ENCODE results near the gene A1BG. TPM values are rescaled to one million over a fixed set of nuclear protein-coding genes. Genes with fewer than 3 reads are reported as not detected.

A1BG gene
- total and polyA plus RNA-seq, 2 of the 8 experiments (the other 6 are each of a cell fraction or from before 2014, with no cell fraction given): 20.8 to 69.6 TPM

DNA sequence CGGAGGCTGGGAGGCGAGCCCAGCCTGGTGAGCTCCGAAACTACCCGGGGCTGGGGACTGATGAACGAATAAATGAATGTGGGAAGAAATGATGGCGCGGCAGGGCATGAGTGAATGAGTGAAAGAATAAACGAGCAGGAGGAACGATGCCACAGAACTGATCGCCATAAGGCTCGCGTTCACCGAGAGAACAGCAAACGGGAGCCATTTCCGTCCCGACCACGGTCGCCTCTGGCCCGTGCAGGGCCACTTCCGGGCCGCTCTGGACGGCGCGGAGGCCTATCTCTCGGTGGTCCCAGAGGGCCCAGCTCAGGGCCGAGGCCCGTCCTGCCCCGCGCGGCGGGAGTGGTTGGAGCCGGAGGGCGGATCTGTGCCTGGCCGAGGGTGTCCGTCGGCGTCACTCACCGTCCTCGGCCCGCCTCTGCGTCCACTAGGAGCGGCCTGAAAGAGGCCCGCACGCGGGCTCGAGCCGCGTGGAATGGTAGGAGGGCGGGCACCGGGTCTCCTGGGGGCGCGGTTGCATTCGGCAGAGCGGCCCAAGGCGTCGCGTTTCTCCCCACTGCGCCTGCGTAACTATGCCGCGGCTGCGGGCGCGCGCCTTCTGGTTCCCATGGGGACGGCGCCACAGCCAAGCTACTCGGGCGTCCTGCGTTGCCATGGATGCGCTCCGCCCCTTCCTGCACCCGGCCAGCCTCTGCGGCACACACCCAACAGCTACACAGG lies 9.1 kb upstream of the A1BG start, which contains the start of gene ZNF497:
Gene ZNF497, minus strand, starts transcription at position 480 of the 723 bp plus-strand sequence. CDS start 5,116 bp downstream, outside the sequence.
- H3K27ac ChIP-seq (ENCODE audit: low read depth, low read length): peak within 1 kb of the TSS; percentile 82
- H2AK5ac ChIP-seq (ENCODE audit: low read depth, low read length): no peak within 1 kb of the TSS; the same call in 1 of the 2 replicates
- peak; percentile 91 to 97 for DNase-seq (ENCODE audit: low read depth in 1 of 2, low spot score in 2 of 2)
- H3K9me3 ChIP-seq (ENCODE audit: insufficient read depth in 2 of 2, low read depth in 1 of 2, low read length in 1 of 2): no peaks in the 10 kb centered on the region
- peaks cover 0 to 2% (median 0%) of the 10 kb centered on the region in 4 experiments; a peak in 2 of 8 replicates for H3K36me3 ChIP-seq (ENCODE audit: control insufficient read depth in 2 of 4, insufficient read depth in 4 of 4, low read length in 3 of 4)
- H3K18ac ChIP-seq (ENCODE audit: extremely low read depth, low read length): peak within 1 kb of the TSS; percentile 99
- H3K4me2 ChIP-seq (ENCODE audit: insufficient read depth in 1 of 2, low read depth in 2 of 2, low read length in 2 of 2): peak within 1 kb of the TSS; percentile 73 to 94
- H3K27me3 ChIP-seq (replicated peaks in 1 of 4; ENCODE audit: control insufficient read depth in 3 of 4, extremely low read depth in 1 of 4, insufficient read depth in 3 of 4, low read length in 3 of 4): no peaks in the 10 kb centered on the region
- peak within 1 kb of the TSS; percentile 99 for H4K8ac ChIP-seq (ENCODE audit: extremely low read depth, insufficient read depth, low read length)
- CTCF ChIA-PET (ENCODE audit: partially characterized antibody): interaction anchor here (0.8 to 2.1 kb wide), 13 partner anchors 8 to 137 kb away, joined by 3 to 6 read pairs (median 4); no protein-coding TSS in a partner anchor
- H4K91ac ChIP-seq (replicated peaks; ENCODE audit: insufficient read length, low read length): peak within 1 kb of the TSS; percentile 97
- no peaks in the 10 kb centered on the region for H3K79me2 ChIP-seq (ENCODE audit: control insufficient read depth in 1 of 2, insufficient read depth in 2 of 2, low read length in 2 of 2)
- H3K14ac ChIP-seq (ENCODE audit: insufficient read length): no peak within 1 kb of the TSS
- peak within 1 kb of the TSS; percentile 27; the same call in 1 of the 2 replicates for H2BK20ac ChIP-seq (ENCODE audit: low read length)
- H2BK15ac ChIP-seq (ENCODE audit: low read length): peak within 1 kb of the TSS; percentile 76; the same call in 1 of the 2 replicates
- POLR2A ChIA-PET (ENCODE audit: partially characterized antibody): interaction anchor here (0.5 to 7.8 kb wide), 24 partner anchors 9 to 370 kb away, joined by 3 to 102 read pairs (median 5); partner anchors contain the start of genes A1BG, CHMP2A, RNF225 and RPS5
- H3K23ac ChIP-seq (ENCODE audit: insufficient read length): no peak within 1 kb of the TSS
- peak within 1 kb of the TSS; percentile 92 for H4K5ac ChIP-seq (ENCODE audit: insufficient read length, low read depth, low read length)
- peak within 1 kb of the TSS; percentile 65 to 96 (median 95) for H3K9ac ChIP-seq (replicated peaks in 1 of 4; ENCODE audit: extremely low read depth in 1 of 4, low read depth in 3 of 4, low read length in 3 of 4)
- peak within 1 kb of the TSS; percentile 87 for H3K56ac ChIP-seq (replicated peaks; ENCODE audit: insufficient read length, low read depth, low read length)
- peak within 1 kb of the TSS; percentile 99 for H2BK5ac ChIP-seq (ENCODE audit: low read depth, low read length)
- peak within 1 kb of the TSS; percentile 32 for H3K4ac ChIP-seq (replicated peaks; ENCODE audit: insufficient read length, low read depth, low read length)
- H3K4me3 ChIP-seq (ENCODE audit: extremely low read depth in 1 of 4, insufficient read depth in 2 of 4, low read depth in 3 of 4, low read length in 4 of 4): peak within 1 kb of the TSS; percentile 80 to 97 (median 96)
- 1% methylated on average over 62 of the region's 74 CpGs; no CpG with 5 or more reads in 1 of the 2 experiments for WGBS, 2 experiments (ENCODE audit: extremely low coverage in 1 of 2, insufficient coverage in 1 of 2, insufficient read length in 1 of 2, insufficient replicate concordance in 2 of 2, low coverage in 1 of 2, low lambda C conversion rate in 2 of 2, missing lambda C conversion rate in 1 of 2)
- no peak for FAIRE-seq
- peak within 1 kb of the TSS; percentile 69 for H2BK120ac ChIP-seq (replicated peaks; ENCODE audit: low read depth, low read length)
- peaks cover 0 to 8% (median 4%) of the 10 kb centered on the region in 4 experiments; a peak in 4 of 7 replicates for H3K4me1 ChIP-seq (replicated peaks in 1 of 4; ENCODE audit: control insufficient read depth in 3 of 4, insufficient read depth in 4 of 4, low read length in 3 of 4)
- H3K79me1 ChIP-seq (ENCODE audit: low read depth, low read length): no peaks in the 10 kb centered on the region
- peak within 1 kb of the TSS; percentile 88; the same call in 1 of the 2 replicates for H2AFZ ChIP-seq (ENCODE audit: low read length)
- H4K20me1 ChIP-seq (replicated peaks in 1 of 2; ENCODE audit: control insufficient read depth in 1 of 2, insufficient read depth in 2 of 2, low read length in 2 of 2): no peaks in the 10 kb centered on the region
- peak within 1 kb of the TSS; percentile 92 for H2BK12ac ChIP-seq (ENCODE audit: low read depth, low read length)
- peaks cover 5% of the 10 kb centered on the region for H3K23me2 ChIP-seq (ENCODE audit: low read depth, low read length)
- peak; percentile 91 for TF ChIP-seq PHF8 (conservative IDR thresholded peaks at IDR 0.05; ENCODE audit: low read depth, low read length)
- TF ChIP-seq FOSL1 (IDR thresholded peaks at IDR 0.05; ENCODE audit: insufficient read depth, low read depth, low read length): no peak
- no peak for TF ChIP-seq CTCF (IDR thresholded peaks at IDR 0.05; ENCODE audit: control extremely low read depth in 1 of 3, insufficient read depth in 1 of 3, low read depth in 1 of 3, low read length in 3 of 3)
- peak; percentile 39; the same call in 1 of the 2 replicates for TF ChIP-seq SRF (IDR thresholded peaks at IDR 0.05; ENCODE audit: low read depth, low read length)
- peak; percentile 95 for TF ChIP-seq TAF1 (IDR thresholded peaks at IDR 0.05; ENCODE audit: low read depth, low read length)
- no peak for TF ChIP-seq SIX5 (IDR thresholded peaks at IDR 0.05; ENCODE audit: low read depth, low read length)
- TF ChIP-seq CTBP2 (IDR thresholded peaks at IDR 0.05; ENCODE audit: borderline replicate concordance, insufficient read depth, insufficient read length, low read length): no peak
- TF ChIP-seq KDM4A (IDR thresholded peaks at IDR 0.05; ENCODE audit: low read depth, low read length, severe bottlenecking): no peak
- TF ChIP-seq POLR2A (IDR thresholded peaks at IDR 0.05; ENCODE audit: control extremely low read depth in 1 of 2, low read depth in 2 of 2, low read length in 2 of 2): peak; percentile 81 to 93
